HEK293T (cell line): ENCODE results near the gene E2F2.

Experiments
- ARNT ChIP-seq: fragments of 450-650 bp; IDR thresholded peaks from 2 replicates; pipeline ENCODE4 v1.6.1; 2017; ENCODE audit warnings: mild to moderate bottlenecking
- BHLHE40 ChIP-seq: fragments of 450-650 bp; IDR thresholded peaks from 2 replicates; pipeline ENCODE4 v1.6.1; 2016; ENCODE audit warnings: mild to moderate bottlenecking, moderate library complexity, borderline replicate concordance
- CTBP1 ChIP-seq: fragments of 450-650 bp; IDR thresholded peaks from 2 replicates; pipeline ENCODE4 v1.6.1; 2016; ENCODE audit warnings: borderline replicate concordance
- FOXK2 ChIP-seq: fragments of 450-650 bp; IDR thresholded peaks from 2 replicates; pipeline ENCODE4 v1.6.1; 2016; ENCODE audit warnings: mild to moderate bottlenecking
- FOXM1 ChIP-seq: fragments of 450-650 bp; IDR thresholded peaks from 2 replicates; pipeline ENCODE4 v1.6.1; 2017; ENCODE audit warnings: mild to moderate bottlenecking, borderline replicate concordance
- HDGF ChIP-seq: fragments of 450-650 bp; IDR thresholded peaks from 2 replicates; pipeline ENCODE4 v1.6.1; 2017; ENCODE audit warnings: antibody characterized with exemption, borderline replicate concordance
- LEF1 ChIP-seq: fragments of 450-650 bp; IDR thresholded peaks from 2 replicates; pipeline ENCODE4 v1.6.1; 2017; ENCODE audit warnings: mild to moderate bottlenecking, borderline replicate concordance
- SUZ12 ChIP-seq: fragments of 450-650 bp; IDR thresholded peaks from 2 replicates; pipeline ENCODE4 v1.6.1; 2016; ENCODE audit warnings: mild to moderate bottlenecking
- TARDBP ChIP-seq: fragments of 450-650 bp; IDR thresholded peaks from 2 replicates; pipeline ENCODE4 v1.6.1; 2016
- ZNF384 ChIP-seq: fragments of 450-650 bp; IDR thresholded peaks from 2 replicates; pipeline ENCODE4 v1.6.1; 2016

- TF ChIP-seq ARNT (no peak), TARDBP (no peak), LEF1 (no peak), ZNF384 (no peak), FOXM1 (no peak), SUZ12 (no peak), CTBP1 (no peak), HDGF (no peak), FOXK2 (no peak), BHLHE40 (no peak)
Observed at GRCh38 chr1:23567629-23567995, 36.6 kb upstream of the E2F2 start.
